NCI-H345 treated with DMSO at 0.1 percent for 48 hours (cell line): Measurements from ENCODE around the gene GRID1.

Experiments used
- DNase-seq: peaks from one replicate; lab custom pipeline; 2025; ENCODE audit not compliant: unreplicated experiment; lab: John Stamatoyannopoulos, UW

Gene GRID1

DNA sequence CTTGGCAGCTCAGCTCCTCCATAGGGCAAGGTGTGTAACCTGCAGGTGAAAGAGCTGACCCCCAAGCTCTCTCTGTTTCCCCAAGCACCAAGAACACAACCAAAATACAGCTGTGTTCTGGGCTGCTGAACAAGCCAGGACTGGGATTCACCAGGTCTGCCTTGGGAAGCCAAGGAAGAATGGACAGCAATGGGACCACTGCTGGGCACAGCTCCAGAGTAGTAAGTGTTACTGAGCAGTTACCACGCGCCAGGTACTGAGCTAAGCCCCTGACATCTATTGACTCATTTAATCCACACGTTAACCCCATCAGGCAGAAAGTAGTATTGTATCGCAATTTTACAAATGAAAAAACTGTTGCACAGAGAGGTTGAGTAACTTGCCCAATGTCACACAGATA is 168.3 kb downstream of the GRID1 start:
- no peak for DNase-seq

DNA sequence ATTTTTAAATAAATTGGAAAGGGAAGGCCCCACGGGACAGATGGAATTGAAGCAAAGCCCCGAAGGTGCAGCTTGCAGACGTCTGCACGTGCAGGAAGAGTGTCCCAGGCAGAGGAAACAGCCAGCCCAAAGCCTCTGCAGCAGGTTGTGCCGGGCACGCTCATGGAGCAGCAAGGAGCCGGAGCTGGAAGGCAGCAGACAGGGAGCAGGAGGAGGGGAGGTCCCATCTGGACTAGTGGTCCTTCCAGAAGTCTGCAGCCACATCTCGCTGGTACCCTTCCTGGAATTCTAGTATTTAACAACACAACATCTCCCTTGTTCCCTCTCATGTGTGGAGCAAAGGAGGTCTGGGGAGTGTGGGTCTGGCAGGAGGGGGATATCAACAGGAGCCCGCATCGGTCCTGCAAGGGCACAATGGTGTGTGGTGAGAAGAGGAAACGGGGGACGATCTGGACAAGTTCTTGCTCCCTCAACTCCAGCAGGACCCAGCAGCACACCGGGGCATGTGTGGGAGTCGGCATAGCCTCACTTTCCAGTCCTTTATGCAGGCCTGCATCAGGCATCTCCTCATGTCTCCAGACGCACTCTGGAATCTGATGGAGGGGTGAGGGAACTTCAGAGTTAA is 169.3 kb downstream of the GRID1 start:
- DNase-seq: no peak

DNA sequence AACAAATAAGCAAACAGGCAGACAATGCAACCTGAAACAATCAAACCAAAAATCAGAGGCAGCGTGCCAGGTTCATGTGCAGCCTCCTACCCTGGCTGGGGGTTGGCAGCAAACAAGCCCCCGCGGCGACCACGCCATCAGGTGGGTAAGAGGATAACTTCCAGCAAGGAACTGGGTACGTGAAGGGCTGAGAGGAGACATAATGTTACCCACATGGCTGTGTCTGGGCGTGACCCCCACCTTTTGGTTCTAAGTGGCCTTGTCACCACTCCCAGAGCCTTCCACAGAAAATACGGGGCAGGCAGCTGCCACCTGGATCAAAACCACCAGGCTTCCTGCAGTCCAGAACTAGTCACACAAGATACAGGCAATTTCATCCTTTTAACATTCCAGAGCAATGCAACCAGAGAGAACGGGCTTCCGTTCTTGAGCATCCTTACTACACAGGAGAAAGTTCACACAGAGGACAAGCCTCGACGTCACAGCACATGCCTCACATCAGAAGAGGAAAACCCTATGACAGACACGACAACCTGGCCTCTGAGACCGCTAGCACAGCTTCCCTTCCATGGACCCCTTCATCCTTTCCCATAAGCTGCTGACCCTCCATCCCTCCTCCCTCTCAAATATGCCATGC is 171.0 kb downstream of the GRID1 start:
- DNase-seq: peak; percentile 43

DNA sequence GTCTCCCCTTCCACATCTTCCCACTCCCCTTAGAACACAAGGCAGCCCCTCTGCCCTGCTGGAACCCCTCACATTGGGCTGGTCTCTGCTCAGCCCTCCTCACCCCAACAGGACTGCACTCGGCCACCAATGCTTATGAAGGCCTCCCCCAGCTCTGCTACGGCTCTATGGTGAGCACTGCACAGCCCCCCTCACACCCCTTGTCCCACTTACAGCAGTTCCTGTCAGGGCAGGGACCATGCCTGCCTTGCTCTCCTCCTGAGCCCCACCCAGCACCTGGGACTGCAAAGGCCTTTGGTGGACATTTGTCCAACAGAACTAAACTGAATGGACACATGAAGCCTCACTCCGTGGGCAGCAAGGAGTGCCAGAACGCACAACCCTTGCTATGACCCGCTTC is 171.9 kb downstream of the GRID1 start:
- DNase-seq: no peak

DNA sequence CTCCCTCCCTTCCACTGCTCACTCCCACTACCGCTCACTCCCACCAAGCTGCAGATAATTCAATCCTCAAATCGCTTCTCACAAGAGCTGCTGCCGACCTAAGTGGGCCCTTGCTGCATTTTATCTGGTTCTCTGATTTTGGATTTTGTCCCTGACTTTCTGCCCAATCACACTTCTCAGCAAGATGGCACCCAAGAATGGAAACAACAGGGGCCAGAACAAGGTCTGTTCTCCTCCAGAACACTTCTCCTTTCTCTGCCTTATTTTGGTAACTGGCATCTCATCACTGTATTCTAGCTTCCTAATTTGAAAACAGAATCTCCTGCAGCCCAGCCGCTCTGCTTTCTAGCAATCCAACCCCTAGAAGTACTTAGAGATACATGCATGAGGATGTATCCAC is 172.8 kb downstream of the GRID1 start:
- DNase-seq: no peak

DNA sequence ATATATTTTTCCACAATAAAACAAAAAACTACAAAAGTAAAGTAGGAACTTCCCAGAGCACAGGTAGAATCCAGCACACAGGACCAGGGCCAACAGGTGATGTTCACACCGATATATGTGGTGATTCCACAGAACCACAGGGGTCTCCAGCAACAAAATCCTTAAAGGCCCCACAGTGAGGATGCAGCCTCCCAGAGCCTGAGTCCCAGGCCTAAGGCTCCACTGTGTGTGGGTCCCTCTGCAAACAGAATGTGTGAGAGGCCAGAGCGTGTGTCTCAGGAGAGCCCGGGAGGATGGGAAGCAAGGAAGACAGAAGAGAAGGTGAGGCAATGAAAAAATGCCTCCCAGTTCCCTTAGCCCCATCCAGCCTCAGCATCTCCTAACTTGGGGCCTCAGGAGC is 173.9 kb downstream of the GRID1 start:
- no peak for DNase-seq

DNA sequence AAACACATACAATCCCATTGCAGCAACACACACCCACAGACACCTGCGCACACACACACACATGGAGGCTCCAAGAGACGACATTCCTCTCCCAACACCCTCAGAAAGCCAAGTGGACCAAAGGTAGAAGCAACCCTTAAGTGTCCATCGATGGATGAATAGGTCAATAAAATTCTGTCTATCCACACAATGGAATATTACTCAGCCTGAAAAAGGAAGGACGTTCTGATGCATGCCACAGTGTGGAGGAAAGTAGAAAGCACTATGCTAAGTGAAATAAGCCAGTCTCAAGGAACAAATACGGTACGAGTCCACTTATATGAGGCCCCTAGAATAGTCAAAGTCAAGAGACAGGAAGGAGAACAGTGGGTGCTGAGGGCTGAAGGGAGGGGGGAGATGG is 174.4 kb downstream of the GRID1 start:
- no peak for DNase-seq

DNA sequence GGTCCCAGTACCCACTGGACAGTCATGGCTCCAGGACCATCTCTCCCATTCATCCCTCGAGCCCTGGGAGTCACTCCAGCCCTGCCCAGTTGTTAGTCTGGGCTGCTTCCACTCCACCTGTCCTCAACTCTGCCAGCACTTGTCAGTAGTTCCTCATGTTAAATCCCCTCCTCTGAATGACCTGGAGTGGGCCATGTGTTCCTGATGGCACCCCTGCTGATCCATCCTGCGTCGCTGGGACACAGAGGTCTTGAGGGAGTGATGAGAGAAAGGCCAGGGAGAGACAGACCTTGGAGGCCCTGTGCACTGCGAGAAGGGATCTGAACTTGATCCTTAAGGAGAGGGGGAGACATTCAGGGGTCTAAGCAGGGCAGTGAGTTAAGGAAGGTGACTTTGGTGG is 174.9 kb downstream of the GRID1 start:
- no peak for DNase-seq

DNA sequence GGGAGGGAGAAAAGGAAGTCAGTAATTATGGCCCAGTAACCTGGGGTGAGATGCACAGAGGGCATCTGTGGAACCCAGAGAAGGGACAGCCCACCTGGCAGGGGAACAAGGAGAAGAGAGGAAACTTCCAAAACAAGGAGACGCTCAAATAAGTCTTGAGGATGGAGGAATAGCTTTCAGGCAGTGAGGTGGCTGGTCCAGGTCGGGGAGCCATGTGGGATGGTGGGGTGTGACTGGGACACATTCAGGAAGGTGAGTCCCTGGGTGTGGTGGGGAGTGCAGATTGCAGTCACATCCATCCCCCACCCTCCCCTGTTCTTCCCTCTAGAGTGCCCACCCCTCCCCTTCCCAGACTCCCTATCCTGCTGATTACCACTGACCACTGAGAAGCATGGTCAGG is 175.4 kb downstream of the GRID1 start:
- DNase-seq: no peak

DNA sequence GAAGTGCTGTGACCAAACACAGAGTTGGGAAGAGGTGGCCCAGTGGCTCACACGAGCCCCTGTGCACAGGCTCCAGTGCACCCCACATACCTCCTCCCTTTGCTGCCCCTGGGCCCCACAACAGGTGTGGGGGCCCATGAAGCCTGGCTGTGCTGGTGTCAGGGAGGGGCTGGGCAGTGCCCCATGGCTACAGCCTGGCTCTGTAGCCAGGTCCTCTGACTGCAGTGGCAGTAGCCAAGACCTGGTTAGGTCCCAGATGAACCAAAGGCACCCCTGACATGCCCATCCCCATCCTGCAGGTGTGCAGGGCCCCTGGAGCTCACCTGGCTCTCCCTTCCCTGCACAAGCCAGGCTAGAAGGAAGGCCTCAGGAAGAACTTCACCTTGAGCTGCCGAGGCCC is 176.3 kb downstream of the GRID1 start:
- no peak for DNase-seq

DNA sequence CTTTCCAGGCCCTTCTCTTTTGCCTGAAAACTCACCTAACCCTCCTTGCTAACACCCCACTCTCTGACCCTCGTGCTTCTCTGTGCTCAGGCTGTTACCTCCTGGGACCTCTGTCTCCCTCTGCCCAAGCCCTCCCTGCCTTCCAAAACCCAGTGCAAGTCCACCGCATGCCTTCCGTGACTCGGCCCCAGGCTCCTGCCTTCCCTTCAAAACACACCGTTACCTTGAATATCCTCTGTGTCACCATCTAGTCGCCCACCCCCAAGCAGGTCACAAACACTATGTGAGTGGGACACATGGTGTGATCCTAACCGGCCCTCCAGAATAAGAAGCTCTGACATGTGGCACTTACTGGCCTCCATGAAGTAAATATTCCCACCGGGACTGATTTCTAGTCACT is 176.7 kb downstream of the GRID1 start:
- DNase-seq: no peak

DNA sequence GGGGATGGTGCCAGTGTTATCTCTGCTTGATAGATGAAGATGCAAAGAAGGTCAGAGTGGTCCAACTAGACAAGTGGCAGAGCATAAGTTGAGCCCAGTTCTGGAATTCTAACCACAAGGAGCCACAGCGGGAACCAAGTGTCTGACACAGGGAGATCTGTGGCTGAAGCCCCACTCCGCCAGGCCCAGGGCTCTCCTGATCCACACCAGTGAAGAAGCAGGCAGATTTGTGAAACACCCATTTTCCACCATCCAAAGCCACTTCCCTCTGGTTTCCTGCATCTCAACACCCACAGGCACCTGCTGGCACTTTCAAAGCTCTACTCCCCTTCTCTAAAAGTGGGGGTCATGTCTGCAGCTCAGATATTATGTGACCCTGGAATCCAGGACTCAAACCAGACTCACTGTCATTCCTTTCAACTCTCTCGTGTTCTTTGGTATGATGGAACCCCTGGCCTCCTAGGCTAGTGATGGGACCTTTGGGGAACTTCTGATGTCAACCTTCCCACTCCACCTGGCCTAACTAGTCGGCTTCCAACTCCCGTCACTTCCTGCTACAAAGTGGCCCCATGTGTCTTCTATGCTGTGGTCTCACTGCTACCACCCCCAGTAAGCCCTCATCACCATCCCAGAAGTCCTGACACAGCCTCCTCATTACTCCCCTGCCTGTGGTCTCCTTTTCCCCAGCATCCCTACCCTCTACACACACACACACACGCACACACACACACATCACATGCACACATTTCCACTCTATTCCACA is 177.6 kb downstream of the GRID1 start:
- DNase-seq: no peak

DNA sequence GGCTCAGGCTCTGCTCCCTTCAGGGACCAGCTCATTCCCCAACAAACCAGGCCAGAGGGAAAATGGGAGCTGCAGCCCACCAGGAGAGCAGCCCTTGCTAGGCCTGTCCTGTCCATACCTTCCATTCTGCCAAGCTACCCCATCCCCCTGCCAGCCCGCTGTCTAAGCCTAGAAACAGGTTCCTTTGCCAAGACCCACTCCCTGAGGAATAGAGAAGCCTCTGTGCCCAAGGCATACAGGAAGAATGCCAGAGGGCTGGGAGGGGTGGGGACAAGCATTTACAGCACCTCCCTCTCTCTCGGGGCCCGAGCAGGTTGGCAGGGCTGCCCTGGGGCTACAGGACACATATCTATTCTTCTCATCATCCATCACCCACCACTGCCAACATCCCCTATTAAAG is 178.3 kb downstream of the GRID1 start:
- DNase-seq: no peak

DNA sequence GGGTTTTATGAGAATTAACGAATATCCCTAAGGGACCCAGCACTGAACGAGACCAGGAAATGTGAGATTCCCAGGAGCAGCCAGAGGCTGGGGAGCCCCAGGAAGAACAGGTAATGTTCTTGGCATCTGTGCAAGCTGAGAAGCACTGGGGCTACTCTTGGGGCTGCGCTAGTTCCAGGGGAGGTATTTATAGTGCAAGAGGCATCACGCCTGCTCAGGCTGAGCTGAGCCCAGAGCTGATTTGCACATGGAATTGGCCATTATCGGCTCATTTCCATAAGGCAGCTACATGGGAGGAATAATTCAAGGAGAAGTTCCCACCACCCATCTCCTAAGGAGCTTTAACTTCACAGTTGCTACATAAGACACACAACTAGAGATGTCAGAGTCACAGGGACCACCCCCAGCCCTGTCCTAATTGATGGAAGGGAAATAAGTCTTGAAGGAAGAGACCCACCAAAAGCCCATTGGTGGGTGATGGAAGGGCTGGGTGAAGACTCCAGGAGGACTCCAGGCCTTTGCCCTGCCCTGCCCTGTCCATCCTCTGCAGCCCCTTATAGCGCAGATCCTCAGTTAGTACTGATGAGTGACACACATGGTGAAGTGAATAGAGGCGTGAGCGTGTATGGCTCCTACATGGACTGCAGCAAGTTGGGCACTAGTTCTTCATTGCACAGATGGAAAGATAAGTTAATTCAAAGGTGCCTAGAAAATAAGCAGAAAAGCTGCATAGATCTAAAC is 178.9 kb downstream of the GRID1 start:
- no peak for DNase-seq

DNA sequence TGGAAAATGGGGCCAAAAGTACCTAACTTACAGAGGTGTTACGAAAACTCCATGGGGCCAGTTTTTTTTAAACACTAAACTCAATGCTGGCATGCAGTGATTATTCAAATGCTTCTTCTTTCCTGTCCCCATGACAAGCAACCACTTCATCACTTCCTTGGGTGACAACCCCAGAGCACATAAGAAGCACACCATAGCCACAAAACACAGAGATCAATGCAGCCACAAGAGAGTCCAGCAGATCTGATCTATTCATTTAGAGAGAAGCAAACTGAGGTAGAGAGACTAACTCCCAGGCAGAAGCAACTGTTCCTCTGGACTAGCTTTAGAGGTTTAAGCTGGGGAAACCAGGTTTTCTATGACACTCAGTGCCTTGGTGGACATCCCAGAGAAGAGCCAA is 180.0 kb downstream of the GRID1 start:
- no peak for DNase-seq

DNA sequence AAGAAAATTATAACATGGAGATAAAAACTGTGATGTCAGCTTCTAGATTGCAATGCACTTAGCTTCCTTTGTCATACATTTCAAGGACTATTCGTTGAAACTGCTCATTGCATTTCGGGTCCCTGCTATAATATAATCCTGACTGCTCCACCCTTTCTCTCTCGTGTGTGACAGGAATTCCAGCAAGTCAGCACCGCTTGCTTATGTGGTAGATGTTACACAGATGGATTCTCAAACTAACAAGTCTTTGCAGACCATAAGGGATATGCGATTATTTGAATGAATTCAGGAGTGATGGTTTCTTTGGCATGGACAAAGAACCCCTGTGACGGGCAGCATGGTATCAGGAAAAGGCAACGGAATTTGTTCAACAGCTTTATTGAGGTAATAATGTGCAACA is 184.0 kb downstream of the GRID1 start:
- no peak for DNase-seq

DNA sequence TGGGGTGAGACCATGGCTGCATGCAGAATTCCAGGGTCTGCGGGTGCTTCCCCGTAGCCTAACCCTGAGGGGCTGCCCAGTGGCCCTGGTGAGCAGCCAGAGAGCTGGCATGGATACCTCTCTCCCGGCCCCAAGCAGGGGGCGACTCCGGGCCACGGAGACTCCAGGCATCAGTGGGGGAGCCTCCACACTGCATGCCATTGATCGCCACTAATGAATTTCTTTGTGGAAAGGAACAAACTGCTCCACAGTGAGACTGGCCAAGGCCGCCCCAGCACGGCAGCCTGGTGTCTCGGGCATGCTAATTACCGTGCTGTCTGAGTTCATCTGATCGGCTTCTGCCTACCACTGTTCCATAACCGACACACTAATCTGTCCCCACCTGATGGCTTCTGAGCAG is 184.4 kb downstream of the GRID1 start:
- no peak for DNase-seq

DNA sequence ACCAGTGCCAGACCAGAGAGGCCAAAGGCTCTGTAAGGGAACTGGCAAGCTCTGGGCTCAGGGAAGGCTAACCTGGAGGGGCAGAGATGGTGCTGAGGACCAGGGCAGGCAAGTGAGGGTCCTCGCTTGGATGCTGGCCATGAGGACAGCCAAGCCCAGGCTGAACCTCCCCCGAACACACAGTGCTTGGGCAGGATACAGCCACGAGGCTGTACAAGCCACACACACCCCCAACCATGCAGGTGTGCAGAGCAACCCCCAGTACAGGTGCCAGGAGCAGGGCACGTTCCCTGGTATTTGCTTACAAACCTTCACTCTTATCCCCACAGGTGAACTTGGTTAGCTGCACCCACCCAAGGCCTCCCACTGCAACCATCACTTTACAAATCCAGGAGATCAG is 185.7 kb downstream of the GRID1 start:
- DNase-seq: no peak

DNA sequence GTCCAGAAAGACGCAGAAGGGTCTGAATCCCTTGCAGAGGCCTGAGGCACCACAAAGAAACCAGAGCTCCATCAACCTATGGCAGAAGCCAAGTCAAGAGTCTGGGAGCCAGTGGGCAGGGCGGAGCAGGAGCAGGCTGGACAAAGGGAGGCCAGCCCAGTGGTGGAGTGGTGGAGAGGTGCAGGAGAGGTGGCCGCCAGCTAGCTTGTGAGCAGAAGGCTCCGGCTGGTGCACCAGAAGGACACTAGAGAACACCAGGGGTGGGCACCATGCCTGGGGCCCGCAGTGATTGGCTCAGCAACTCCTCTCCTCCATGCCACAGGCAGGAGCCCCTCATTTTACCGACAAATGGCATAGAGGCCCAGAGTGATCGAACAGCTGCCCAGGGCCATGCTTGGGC is 186.6 kb downstream of the GRID1 start:
- no peak for DNase-seq

DNA sequence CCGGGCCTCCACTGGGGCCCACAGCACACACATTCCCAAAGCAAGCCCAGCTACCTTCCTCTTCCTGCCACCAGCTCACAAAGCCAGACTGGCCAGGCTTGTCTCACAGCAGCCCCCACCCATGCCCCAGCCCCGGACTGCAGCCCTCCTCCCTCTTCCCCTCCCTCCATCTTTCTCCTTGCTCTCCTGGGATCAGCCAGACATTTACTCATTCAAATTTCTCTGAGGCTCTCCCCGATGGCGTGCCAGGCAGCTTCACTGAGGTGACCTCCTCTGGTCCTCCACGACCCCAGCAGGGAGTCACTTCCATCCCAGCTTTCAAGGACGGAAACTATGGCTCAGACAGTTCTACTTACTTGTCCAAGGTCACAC is 187.5 kb downstream of the GRID1 start:
- no peak for DNase-seq

DNA sequence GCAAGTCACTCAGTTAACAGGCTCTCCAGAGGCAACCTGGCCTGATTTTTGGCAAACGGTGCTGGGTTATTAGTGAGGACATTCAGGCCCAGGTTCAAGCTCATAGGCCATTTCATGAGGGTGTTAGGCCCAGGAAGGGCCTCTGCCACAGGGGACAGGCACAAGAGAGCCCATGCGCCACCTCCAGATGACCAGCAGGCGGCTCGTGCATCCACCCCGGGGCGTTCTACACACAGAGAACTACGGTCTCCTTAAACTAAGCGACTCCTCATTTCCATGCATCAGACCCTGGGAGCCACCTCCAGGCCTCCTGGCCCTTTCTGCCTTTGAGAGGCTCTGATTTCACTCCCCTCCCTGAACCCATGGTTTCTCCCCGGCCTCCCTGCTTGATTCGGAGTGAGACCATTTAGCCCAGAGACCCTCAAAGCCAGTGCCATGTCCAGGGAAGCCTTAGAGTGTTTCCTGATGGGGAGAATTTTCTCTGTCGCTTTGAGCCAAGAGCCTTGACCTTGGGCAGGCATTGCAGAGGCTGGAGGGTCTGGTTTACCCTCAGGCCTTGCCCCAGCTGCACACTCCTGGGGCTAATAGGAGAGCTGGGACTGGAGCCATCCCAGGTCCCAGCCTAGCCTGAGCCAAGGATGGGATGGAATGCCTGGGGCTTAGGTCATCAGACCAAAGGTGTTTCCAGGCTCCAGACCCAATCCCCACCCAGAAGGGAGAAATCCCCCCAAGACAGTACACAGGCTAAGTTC is 188.0 kb downstream of the GRID1 start:
- no peak for DNase-seq
